Mammary epithelial cell (primary cell): Measurements from ENCODE around the gene THOC6.

Source experiments
- CTCF ChIP-seq, 2 donors: IDR thresholded peaks in 1 of 2; conservative IDR thresholded peaks in 1 of 2; 2 replicates each; pipeline ENCODE4 v1.5.1; 2011 to 2012; ENCODE audit warnings: inconsistent platforms in 2 of 2, low read length in 2 of 2, mild to moderate bottlenecking in 2 of 2, control low read depth in 1 of 2, low read depth in 1 of 2; ENCODE audit not compliant: insufficient read depth in 1 of 2; ENCODE audit errors: extremely low read depth in 1 of 2
- EZH2 ChIP-seq: IDR thresholded peaks from 2 replicates; pipeline ENCODE4 v1.6.1; 2012; ENCODE audit warnings: low read length, inconsistent platforms, borderline replicate concordance

DNA sequence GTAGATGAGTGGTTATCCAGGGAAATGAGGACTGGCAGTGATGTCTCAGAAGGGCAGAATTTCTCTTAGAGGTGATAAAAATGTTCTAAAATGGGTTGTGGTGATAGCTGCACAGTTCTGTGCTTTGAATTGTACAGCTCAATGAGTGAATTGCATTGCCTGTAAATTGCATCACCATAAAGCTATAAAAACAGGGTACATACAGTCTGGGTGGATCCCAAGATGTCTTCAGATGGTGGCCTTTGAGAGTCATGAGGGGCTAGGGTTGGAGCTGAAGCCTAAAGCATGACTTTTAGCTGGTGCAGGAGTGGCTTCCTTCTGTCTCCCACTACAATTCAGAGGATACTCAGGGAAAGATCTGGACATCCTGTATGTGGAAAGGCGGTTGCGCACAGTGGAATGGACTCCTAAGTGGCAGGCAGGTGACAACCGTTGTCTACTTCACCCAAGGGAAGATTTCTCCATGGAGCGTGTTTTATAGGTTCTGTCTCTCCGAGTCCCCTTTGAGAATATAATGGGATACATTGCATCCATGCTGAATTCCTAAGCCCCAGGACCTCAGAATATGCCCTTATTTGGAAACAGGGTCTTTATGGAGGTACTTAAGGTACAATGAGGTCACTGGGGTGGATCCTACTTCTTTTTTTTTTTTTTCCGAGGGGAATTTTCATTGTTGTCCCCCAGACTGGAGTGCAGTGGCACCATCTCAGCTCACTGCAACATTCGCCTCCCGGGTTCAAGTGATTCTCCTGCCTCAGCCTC, 40.0 kb downstream of the THOC6 start:
- TF ChIP-seq CTCF (conservative IDR thresholded peaks at IDR 0.05 in 1 of 2, IDR thresholded peaks at IDR 0.05 in 1 of 2; ENCODE audit: extremely low read depth in 1 of 2, insufficient read depth in 1 of 2, low read depth in 1 of 2, low read length in 2 of 2), result no peak
- no peak for TF ChIP-seq EZH2
